GM18498 (cell line): Measurements from ENCODE around the gene JMJD1C.
"Not testable (repeated sequence)": the region's sequence is repeated elsewhere in the genome, so short reads cannot be mapped to it uniquely, and the experiment has no call there.

ENCODE experiments used
- ATAC-seq: cut with Tn5 transposase; IDR thresholded peaks from one replicate; pipeline ENCODE4 v1.9.1; 2021; ENCODE audit warnings: mild to moderate bottlenecking, moderate library complexity; ENCODE audit not compliant: unreplicated experiment

The JMJD1C gene

DNA sequence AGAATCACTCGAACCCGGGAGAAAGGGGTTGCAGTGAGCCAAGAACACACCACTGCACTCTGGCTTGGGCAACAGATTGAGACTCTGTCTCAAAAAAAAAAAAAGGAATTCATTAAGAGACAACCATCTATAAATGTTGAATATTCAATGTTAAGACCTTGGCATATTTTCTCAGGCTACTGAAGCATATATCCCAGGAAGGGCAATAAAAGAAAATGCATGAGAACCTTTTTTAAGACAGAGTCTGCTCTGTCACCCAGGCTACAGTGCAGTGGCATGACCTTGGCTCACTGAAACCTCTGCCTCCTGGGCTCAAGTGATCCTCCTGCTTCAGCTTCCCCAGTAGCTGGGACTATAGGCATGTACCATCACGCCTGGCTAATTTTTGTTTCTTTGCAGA lies 165.0 kb downstream of the JMJD1C start:
- no peak for ATAC-seq

GRCh38 chr10:63297941-63298340 lies 167.8 kb downstream of the JMJD1C start:
- no peak for ATAC-seq

DNA sequence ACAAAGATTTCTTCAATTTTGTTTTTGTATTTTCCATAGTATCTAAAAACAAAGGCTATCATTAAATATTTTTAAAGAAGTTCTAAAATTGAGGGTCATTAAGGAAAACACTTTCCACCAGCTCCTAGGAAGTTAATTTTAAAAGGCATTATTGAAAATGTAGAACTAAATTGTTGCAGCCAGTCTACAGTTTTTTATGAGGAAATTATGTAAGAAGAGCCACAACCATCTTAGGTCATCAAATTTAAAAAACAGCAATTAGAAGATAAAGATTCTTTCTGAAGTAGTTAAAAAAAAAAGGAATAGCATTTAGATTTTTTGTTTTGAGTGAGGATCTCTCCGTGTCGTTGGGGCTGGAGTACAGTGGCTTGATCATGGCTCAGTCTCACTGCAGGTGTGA lies 171.0 kb downstream of the JMJD1C start:
- ATAC-seq: no peak

- not testable (repeated sequence) for ATAC-seq
Measured at GRCh38 chr10:63292847-63293246, 172.9 kb downstream of the JMJD1C start.

DNA sequence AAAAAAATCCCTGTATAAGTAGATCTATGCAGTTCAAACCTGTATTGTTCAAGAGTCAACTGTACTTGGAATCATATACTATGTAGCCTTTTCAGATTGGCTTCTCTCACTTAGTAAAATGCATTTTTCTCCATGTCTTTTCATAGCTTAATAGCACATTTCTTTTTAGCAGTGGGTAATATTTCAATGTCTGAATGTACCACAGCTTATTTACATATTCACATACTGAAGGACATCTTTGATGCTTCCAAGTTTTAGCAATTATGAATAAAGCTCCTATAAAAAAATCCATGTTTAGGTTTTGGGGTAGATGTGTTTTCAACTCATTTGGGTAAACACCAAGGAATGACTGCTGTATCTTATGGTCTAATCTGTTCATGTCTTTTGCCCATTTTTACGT lies 177.6 kb downstream of the JMJD1C start:
- no peak for ATAC-seq

DNA sequence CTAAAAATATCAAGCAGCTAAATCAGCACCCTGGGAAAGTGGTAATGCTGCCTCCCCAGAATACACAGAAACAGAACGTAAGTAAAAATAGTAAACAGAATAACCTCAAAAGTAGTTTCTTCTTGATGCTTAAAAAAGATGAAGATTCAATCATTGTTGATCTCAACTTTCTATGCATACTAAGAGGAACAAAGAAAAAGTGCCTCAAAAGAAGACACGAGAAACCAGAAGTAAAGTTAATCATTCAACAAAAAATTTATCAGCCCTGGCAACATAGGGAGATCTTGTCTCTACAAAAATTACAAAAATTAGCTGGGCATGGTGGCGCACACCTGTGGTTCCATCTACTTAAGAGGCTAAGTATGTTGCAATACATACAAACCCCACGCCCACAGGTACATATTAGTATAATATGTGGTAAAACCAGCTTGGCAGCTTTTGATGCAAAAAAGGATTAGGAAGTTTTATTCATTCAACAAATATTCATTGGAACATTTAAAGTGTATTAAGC lies 179.0 kb downstream of the JMJD1C start:
- ATAC-seq: peak; percentile 79

DNA sequence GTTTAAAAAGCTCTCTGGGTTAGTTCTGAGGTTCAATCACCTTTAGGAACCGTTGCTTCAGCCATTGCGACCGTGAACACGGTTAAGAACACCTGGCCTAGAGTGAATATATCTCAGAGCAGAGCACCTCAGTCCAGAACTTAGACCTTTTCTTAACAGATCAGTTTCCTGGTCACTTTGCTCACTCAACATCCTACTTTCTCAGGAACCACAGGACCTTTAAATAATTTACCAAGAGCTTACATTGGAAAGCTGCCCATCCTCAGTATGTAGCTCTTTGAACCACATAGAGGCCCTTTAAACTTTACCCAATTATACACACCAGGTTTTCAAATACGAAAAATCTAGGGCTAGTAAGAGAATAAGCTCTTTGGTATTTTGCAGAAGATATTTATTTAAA lies 179.4 kb downstream of the JMJD1C start:
- ATAC-seq: peak; percentile 63

GRCh38 chr10:63283901-63284300 lies 181.9 kb downstream of the JMJD1C start:
- not testable (repeated sequence) for ATAC-seq

GRCh38 chr10:63283093-63283492 lies 182.7 kb downstream of the JMJD1C start:
- no peak for ATAC-seq

GRCh38 chr10:63281967-63282366 lies 183.8 kb downstream of the JMJD1C start:
- ATAC-seq: no peak

DNA sequence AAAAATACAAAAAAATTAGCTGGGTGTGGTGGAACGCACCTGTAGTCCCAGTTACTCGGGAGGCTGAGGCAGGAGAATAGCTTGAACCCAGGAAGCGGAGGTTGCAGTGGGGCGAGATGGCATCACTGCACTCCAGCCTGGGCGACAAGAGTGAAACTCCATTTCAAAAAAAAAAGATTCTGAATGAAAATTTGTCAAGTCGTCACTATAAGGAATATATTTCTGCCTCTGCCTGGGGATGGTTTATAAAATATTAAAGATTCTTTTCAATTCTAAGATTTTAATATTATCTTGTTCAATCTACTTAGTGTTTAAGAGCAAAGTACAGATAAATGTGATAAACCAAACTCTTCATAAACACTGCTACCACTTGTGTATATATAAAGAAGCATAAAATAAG lies 185.4 kb downstream of the JMJD1C start:
- no peak for ATAC-seq

DNA sequence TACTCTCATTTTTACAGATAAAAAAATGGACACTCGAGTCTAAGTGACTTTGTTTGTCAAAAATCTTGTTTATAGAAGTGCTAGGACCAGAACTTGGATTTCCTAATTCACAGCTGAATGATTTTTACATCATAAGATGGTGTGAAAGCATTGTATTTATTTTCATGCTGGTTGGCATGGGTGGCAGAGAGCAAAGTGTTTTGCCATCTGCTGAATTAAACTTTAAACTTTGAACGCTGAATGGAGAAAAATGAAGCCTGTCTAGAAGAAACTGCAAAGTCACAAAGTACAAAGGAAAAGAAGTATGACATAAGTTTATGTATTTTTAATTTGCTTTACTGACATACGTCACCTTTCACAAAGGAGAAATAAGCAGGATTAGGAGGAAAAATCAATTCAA lies 190.7 kb downstream of the JMJD1C start:
- ATAC-seq: no peak

GRCh38 chr10:63273577-63273976 lies 192.2 kb downstream of the JMJD1C start:
- ATAC-seq: no peak

- peak; percentile 97 for ATAC-seq
Measured at GRCh38 chr10:63268798-63269503, 196.8 kb downstream of the JMJD1C start.

DNA sequence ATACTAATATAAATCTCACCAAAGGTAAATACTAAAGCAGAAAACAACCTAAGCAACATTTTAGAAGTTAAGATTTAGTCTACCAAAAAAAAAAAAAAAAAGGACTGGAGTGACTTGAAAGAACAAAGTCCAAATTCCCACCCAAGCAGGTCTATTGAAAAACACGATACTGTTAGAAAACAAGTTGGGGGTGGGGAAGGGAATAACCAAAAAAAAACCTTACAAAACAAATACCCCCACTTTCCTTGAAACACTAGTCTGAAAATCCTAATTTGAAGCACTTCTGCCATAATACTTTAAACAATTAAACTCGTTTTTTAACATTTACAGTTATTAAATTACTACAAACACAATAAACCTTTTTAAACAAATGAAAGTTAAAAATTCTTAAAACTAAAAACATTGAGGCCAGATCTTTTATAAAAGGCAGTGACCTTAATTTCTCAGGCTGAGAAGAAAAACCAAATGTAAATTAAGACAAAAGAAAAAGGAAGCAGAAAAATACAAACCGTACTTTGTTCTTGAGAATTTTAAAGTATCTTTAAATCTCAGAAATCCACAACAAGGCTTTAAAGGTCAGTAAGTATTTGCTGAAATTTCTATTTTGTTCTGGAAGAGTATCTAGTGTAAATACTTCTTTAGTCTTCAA lies 197.5 kb downstream of the JMJD1C start:
- no peak for ATAC-seq

DNA sequence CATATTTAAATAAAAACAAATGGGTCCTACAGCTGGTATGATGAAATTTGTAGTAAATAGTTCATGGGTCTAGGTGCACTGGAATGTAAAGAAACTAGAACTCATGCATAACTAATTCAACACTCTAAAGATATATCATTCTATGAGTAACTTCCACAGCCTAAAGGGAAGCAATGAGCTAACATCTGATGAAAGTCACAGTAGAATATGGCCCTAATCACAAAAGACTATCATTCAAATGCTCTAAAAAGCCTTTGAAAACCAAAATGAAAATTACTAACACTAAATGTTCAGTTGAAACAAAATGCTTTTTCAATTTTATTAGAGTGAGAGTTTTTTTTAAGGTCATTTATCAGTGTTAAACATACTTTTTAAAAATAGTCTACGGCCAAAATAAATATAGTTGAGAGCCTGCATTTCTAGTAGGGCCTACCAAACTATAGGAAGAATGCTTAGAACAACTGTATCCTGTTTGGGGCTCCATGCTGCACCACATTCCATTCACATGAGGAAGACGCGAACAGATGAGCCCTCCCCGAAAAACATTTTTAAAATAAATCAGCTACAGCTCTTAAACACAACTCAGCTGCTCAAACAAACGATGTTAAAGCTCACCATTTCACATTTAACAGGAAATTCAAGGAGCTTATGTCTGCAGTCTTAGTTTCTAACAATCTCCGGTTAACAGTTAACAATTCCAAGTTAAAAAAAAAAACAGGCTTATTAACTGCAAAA lies 198.2 kb downstream of the JMJD1C start:
- no peak for ATAC-seq

- ATAC-seq: no peak
Measured at GRCh38 chr10:63266391-63267316, 199.1 kb downstream of the JMJD1C start.

GRCh38 chr10:63265683-63266235 lies 200.0 kb downstream of the JMJD1C start:
- no peak for ATAC-seq

DNA sequence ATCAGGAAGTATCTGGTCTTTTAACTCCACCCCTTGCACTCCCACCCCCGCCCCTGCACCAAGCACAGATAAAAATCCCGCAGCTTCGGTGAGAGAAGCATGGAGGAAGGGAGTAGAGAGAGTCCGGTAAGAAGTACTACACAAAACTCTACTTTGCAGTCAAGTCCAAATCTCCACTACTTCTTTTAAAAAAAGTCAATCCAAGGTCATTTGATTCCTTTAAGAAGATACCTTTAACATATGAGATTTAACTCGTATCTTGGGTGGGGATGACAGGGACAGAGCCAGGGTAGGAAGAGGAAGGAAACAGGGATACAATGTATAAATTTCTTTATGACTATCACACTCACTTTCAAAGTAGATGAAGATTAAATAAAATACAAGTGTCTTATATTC lies 200.6 kb downstream of the JMJD1C start:
- ATAC-seq: no peak

- no peak for ATAC-seq
Measured at GRCh38 chr10:63264617-63265221, 201.1 kb downstream of the JMJD1C start.
